Activated T-helper 17 cell treated with anti-CD3 and anti-CD28 coated beads, Interleukin-2, amount 50 U/mL, for 72 hours (primary cell): ENCODE results near the gene RBM39. TPM values are rescaled to one million over a fixed set of nuclear protein-coding genes. Genes with fewer than 3 reads are reported as not detected.
A peak's percentile ranks its signal among the peaks of the same experiment; 100 is the strongest.

ENCODE experiments used
- ATAC-seq: fragments of 150-1000 bp; cut with Tn5 transposase; replicated peaks from 2 replicates; pipeline ENCODE4 v1.10.0; 2021; ENCODE audit warnings: mild to moderate bottlenecking, moderate library complexity
- H3K27ac Mint-ChIP-seq: one replicate; pipeline ENCODE4 v1.8.0; 2022; ENCODE audit warnings: mixed read lengths
- H3K27me3 Mint-ChIP-seq: one replicate; pipeline ENCODE4 v1.8.0; 2022; ENCODE audit warnings: mixed read lengths
- H3K36me3 Mint-ChIP-seq: one replicate; pipeline ENCODE4 v1.8.0; 2022; ENCODE audit warnings: low read depth, mild to moderate bottlenecking, mixed read lengths
- H3K4me1 Mint-ChIP-seq: one replicate; pipeline ENCODE4 v1.8.0; 2022; ENCODE audit warnings: mixed read lengths
- H3K4me3 Mint-ChIP-seq: one replicate; pipeline ENCODE4 v1.8.0; 2022; ENCODE audit warnings: mild to moderate bottlenecking, mixed read lengths
- H3K9me3 Mint-ChIP-seq: one replicate; pipeline ENCODE4 v1.8.0; 2022; ENCODE audit warnings: mixed read lengths
- total RNA-seq, 2 donors: library from RNA; stranded (reverse); gene quantifications; one replicate each; pipeline ENCODE4 v1.2.3, GENCODE V29; 2022

RBM39 gene
- total RNA-seq, 2 donors from 2014 or later = 295 to 359 TPM

DNA sequence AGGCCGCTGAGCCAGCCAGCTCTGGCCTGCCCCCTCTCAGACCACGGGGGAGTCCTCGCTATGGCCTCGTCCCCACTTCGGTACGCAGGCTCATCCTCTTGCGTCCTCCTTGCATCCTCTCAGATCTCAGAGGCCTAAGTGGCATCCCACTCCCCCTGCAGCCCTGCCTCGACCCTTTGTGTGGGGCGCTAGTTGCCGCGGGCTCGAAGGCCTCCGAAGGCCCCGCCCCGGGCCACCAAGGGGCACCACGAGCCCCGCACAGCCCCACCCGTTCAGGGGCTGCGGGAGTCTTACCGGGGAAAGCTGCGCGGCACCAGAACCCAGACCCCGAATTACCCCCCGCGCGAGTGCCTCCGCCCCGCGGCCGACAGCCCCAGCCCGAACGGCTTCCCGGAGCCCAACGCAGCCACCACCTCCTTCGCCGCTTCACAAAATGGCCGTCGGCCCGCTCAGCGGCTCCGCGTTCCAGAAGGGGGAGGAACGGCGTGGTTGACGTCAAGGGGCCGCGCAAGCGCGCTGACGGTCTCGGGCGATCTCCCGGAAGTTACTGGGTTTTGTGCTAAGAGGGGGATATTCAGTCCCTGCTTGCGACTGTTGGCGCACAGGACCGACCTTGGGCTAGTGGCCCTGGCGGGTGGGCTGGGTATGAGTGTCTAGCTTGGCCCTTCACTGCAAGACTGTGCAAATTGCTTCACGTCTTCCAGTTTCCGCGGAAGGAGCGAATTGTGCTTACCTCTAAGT, 77.4 kb downstream of the RBM39 start, which contains the start of the genes CPNE1 and RBM12:
TSS of gene CPNE1 (minus strand) at position 435 of the 741 bp plus-strand sequence. CDS start 31,977 bp downstream, outside the sequence.
TSS of gene RBM12 (minus strand) at position 435 of the 741 bp plus-strand sequence. CDS start 9,578 bp downstream, outside the sequence.
- H3K4me3 Mint-ChIP-seq = peak within 1 kb of the TSS; percentile 90
- H3K27ac Mint-ChIP-seq = peak within 1 kb of the TSS; percentile 87
- peaks cover 63% of the 10 kb centered on the region for H3K36me3 Mint-ChIP-seq
- H3K27me3 Mint-ChIP-seq = no peaks in the 10 kb centered on the region
- no peaks in the 10 kb centered on the region for H3K9me3 Mint-ChIP-seq
- H3K4me1 Mint-ChIP-seq = peaks cover 39% of the 10 kb centered on the region
- ATAC-seq = peak; percentile 69

DNA sequence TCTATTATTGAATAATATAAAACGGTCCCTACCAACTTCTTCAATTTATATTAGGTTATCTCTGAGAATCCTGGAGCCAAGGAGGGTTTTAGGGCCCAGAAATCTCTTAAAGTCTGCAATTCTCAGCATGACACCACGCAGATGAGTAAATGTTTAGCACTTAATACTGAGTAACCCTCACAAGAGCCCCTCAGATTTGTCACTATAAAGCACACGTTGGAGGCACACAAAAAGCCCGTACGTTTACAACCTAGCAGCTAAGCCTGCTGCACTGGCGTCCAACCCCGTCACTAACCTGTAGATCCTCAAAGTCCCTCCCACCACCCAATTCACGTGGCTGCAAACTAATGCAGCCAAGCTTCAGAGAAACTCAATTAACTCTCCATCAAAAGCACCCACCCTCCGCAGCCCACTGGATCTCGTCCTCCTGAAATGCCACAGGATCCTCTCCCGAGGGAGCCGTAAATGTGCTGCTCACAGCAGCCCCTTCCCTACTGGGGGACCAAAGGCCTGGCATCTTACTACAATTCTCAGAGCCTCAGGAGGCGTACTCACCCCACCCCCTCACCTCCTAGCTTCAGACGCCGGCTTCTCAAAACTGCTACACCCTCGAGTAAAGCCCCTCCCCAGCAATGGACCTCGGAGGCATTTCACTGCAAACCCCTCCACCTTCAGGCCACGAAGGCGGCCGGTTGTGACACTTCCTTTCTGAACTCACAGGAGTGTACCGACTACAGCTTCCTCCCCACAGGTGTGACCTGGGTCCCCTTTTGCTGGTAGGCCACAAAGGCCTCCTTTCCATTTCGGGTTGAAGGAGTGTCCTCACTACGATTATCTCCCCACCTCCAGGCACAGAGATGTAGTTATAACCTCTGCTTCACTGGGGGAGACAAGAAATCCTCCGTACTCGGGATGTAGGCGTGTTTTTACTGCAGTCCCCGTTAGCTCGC, 78.3 kb downstream of the RBM39 start:
- H3K36me3 Mint-ChIP-seq = peaks cover 63% of the 10 kb centered on the region
- H3K9me3 Mint-ChIP-seq = no peaks in the 10 kb centered on the region
- H3K27me3 Mint-ChIP-seq = no peaks in the 10 kb centered on the region
- peak overlapping the region; percentile 90 for H3K4me3 Mint-ChIP-seq
- peak; percentile 25 for ATAC-seq
- peaks cover 43% of the 10 kb centered on the region for H3K4me1 Mint-ChIP-seq
- H3K27ac Mint-ChIP-seq = peak overlapping the region; percentile 87

DNA sequence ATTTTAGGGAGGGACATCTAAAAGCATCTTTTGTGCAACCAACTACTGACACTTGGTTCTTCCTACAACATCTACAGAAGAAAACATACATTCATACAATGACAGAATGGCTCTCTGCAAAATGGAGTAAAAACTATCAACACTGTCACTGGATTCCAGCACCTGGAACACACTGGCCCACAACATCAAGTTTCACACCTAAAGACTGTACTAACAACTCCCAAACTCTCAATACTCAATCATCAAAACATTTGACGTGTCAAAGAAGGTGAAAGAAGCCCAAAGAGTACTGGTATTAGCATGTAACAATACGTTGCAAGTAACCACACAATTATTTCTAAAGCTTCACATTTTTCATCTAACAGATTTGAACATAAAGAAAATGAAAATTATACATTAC, 79.5 kb downstream of the RBM39 start:
- Mint-ChIP-seq H3K9me3 (no peaks in the 10 kb centered on the region), H3K36me3 (peaks cover 67% of the 10 kb centered on the region), H3K27ac (peak overlapping the region; percentile 87), H3K4me3 (peak overlapping the region; percentile 90), H3K4me1 (peaks cover 46% of the 10 kb centered on the region), H3K27me3 (no peaks in the 10 kb centered on the region)
- ATAC-seq = peak; percentile 15

DNA sequence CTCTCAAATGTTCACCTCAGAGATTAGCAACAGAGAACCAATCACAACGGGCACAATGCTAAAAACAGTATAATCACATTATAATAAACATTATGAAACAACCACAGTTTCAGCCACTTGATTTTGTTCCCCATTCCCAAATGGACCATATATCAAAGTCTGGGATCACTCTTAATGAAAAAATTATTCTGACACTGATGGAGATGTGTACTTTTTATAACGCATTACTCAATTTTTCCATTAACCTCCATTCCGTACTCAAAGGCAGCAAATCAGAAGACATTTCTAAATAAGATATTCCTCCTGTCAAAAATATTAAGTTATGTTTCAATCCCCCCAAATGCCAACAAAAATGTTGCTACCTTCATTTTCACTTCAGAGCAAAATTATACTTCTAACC, 80.2 kb downstream of the RBM39 start:
- H3K4me1 Mint-ChIP-seq = peaks cover 52% of the 10 kb centered on the region
- ATAC-seq = no peak
- H3K4me3 Mint-ChIP-seq = peak overlapping the region; percentile 90
- no peaks in the 10 kb centered on the region for H3K27me3 Mint-ChIP-seq
- H3K9me3 Mint-ChIP-seq = no peaks in the 10 kb centered on the region
- H3K36me3 Mint-ChIP-seq = peaks cover 73% of the 10 kb centered on the region
- peak overlapping the region; percentile 87 for H3K27ac Mint-ChIP-seq

DNA sequence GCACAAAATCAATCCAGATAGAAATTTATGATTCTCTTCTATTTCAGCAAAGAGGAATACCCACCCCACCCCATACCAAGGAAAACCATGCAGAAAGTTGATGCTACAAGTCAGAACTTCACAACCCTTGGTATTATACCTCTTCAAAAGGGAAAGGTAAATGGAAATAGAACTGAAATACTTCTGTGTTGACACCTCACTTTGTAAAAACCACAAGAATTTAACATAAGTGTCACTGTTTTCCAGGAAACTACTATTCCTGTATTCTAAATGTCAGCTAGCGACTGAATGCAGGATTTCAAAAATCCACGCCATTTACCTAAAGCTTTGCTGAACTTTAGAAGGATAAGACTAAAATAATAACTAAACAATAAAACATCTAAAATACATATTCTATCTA, 81.0 kb downstream of the RBM39 start:
- peaks cover 52% of the 10 kb centered on the region for H3K4me1 Mint-ChIP-seq
- ATAC-seq = peak; percentile 50
- peaks cover 79% of the 10 kb centered on the region for H3K36me3 Mint-ChIP-seq
- H3K9me3 Mint-ChIP-seq = no peaks in the 10 kb centered on the region
- H3K4me3 Mint-ChIP-seq = peak overlapping the region; percentile 90
- peak overlapping the region; percentile 87 for H3K27ac Mint-ChIP-seq
- H3K27me3 Mint-ChIP-seq = no peaks in the 10 kb centered on the region

DNA sequence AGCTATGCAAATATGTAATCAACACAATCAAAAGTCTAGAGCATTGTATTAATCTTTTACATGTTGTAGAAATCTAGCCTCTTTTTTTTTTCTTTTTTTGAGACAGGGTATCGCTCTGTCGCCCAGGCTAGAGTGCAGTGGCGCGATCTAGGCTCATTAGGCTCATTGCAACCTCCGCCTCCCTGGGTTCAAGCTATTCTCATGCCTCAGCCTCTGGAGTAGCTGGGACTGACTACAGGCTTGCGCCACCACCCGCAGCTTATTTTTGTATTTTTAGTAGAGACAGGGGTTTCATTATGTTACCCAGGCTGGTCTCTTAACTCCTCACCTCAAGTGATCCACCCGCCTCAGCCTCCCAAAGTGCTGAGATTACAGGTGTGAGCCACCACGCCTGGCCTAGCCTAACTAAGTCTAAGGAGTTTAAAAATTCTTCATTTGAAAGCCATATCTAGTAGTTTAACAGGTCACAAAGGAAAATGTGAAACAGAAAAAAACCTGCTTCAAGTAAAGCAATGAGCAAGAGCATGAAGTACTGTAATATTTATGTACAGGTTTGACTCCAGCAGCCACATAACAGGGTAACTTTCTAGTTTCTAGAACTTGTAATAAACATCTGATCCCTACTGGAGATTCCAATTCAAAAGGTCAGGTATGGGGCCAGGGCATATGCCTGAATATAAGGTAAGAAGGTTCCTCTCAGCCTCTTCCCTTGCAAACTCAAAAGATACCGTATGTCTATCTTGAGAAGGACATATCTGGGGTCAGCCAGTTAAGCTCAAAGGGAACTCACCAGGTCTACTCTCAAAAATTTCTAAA, 81.7 kb downstream of the RBM39 start:
- ATAC-seq = peak; percentile 67

DNA sequence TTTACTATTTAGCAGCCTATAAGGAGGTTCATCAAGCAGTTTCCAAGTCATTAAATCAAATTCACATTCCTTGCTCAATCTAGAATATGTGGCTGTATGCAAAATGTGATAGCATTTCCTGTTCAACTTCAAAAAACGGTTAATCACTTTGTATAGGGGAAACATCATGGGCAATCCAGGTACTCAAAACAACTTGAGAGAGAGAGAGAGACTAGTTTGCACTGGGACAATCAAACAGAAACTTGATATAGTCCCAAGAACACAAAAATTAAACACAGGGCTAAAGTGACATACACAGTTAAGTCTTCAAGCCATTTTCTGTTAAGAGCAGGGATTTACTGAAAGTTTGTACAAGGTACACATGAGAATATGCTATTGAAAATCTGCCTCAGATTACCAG, 84.8 kb downstream of the RBM39 start:
- H3K9me3 Mint-ChIP-seq = no peaks in the 10 kb centered on the region
- peaks cover 35% of the 10 kb centered on the region for H3K4me1 Mint-ChIP-seq
- peak overlapping the region; percentile 74 for H3K27ac Mint-ChIP-seq
- no peak for ATAC-seq
- no peaks in the 10 kb centered on the region for H3K27me3 Mint-ChIP-seq
- H3K4me3 Mint-ChIP-seq = peak overlapping the region; percentile 57
- peaks cover 52% of the 10 kb centered on the region for H3K36me3 Mint-ChIP-seq

More for the DNA sequence above, 81.7 kb downstream of the RBM39 start:
- Mint-ChIP-seq H3K36me3 (peaks cover 79% of the 10 kb centered on the region), H3K4me1 (peaks cover 52% of the 10 kb centered on the region), H3K4me3 (peak overlapping the region; percentile 90), H3K27ac (peak overlapping the region; percentile 87), H3K27me3 (no peaks in the 10 kb centered on the region), H3K9me3 (no peaks in the 10 kb centered on the region)

DNA sequence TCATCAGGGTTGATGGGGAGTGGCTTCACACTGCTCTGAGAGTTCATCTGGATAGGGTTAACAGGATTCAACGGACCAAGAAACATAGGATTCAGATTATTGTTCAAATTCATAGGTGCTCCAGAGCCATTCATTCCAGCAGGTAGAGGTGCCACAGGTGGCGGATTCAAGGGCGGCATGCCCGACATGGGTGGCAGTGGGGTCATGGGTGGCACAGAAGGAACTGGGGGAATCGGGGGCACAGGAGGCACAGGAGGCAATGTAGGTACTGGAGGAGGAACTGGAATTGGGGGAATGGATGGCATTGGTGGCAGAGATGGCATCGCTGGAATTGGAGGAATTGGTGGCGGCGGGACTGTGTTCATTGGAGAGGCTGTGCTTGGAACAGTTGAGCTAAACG, 87.6 kb downstream of the RBM39 start:
- Mint-ChIP-seq H3K36me3 (peaks cover 30% of the 10 kb centered on the region), H3K4me1 (peaks cover 27% of the 10 kb centered on the region), H3K27ac (no peak overlapping the region), H3K9me3 (no peaks in the 10 kb centered on the region), H3K4me3 (no peak overlapping the region), H3K27me3 (no peaks in the 10 kb centered on the region)
- ATAC-seq = no peak

DNA sequence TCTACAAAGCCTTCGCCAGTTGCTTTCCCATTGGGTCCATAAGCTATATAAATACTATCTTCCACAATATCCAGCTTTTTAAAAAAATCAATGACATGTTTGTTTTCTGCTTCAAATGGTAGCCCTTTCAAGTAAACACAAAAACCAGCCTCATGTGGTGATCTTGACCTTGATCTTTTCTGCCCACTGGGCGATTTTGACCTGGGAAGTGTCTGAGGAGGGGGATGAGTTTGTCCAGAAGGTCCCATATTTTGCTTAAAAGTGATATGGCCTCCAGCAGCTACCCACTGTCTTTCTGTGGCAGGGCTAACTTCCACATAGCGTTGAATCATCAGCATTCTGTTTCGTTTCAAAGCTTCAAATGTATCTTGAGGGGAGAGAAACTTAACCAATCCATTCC, 88.2 kb downstream of the RBM39 start:
- Mint-ChIP-seq H3K9me3 (no peaks in the 10 kb centered on the region), H3K4me3 (no peak overlapping the region), H3K27me3 (no peaks in the 10 kb centered on the region), H3K36me3 (peaks cover 25% of the 10 kb centered on the region), H3K4me1 (peaks cover 25% of the 10 kb centered on the region), H3K27ac (no peak overlapping the region)
- no peak for ATAC-seq

Other genes with a start within 250 kb of the RBM39 start
- gene C20orf173, start 212.6 kb downstream of the RBM39 start, total RNA-seq = not detected
- 100 to 1,000 TPM; 133 to 142 TPM for gene ERGIC3, start 200.2 kb downstream of the RBM39 start, total RNA-seq
- 10 to 100 TPM in 1 of 2 donors, 1 to 10 TPM in 1; 7.2 to 52.4 TPM for gene SPAG4, start 126.4 kb downstream of the RBM39 start, total RNA-seq
- 100 to 1,000 TPM; 269 to 280 TPM for gene CPNE1, start 77.4 kb downstream of the RBM39 start, total RNA-seq
- gene RBM12, start 77.4 kb downstream of the RBM39 start, total RNA-seq = 100 to 1,000 TPM; 106 to 116 TPM
- gene NFS1, start 42.9 kb downstream of the RBM39 start, total RNA-seq = 10 to 100 TPM; 41.1 to 49.2 TPM
- gene ROMO1, start 42.9 kb downstream of the RBM39 start, total RNA-seq = 100 to 1,000 TPM in 1 of 2 donors, 10 to 100 TPM in 1; 93.0 to 134 TPM
- gene PHF20, start 29.8 kb upstream of the RBM39 start, total RNA-seq = 10 to 100 TPM; 70.3 to 73.0 TPM
- 10 to 100 TPM; 20.9 to 32.7 TPM for gene SCAND1, start 212.2 kb upstream of the RBM39 start, total RNA-seq
- 1 to 10 TPM; 5.0 to 5.1 TPM for gene CNBD2, start 226.3 kb upstream of the RBM39 start, total RNA-seq